Measurements from ENCODE around the gene GANC. TPM values are rescaled to one million over a fixed set of nuclear protein-coding genes. Genes with fewer than 3 reads are reported as not detected.

GANC gene
- total and polyA plus RNA-seq, 2 donors (not counting 1 experiment from before 2014, with no cell fraction given) = 15.1 to 24.6 TPM

DNA sequence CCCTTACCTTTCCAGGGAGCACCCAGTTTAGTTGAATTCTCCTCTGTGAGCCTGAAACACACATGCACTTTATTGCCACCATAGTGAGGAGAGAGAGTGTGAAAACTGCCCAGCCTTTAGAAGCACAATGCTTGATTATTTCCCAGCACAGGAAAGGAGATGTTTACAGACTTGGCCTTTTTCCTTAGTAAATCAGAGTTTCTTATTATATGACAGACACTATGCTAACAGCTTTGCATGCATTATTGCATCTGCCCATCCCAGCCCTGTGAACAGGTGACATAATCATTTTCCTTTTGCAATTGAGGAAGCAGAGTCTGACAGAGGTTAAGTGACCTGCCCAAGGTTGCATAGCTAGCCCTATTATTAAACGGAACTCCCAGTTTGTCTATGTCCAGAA lies 122.8 kb downstream of the GANC start:
- H3K9ac ChIP-seq (ENCODE audit: insufficient read depth, low read length) = no peak overlapping the region
- no peaks in the 10 kb centered on the region for H4K20me1 ChIP-seq (ENCODE audit: control insufficient read depth, extremely low read depth, insufficient read depth, low read length)
- H3K79me2 ChIP-seq (ENCODE audit: control insufficient read depth, insufficient read depth, low read length) = no peaks in the 10 kb centered on the region
- no peak overlapping the region for H3K27ac ChIP-seq (ENCODE audit: insufficient read depth, low read length)
- no peaks in the 10 kb centered on the region for H3K36me3 ChIP-seq (ENCODE audit: control insufficient read depth, insufficient read depth, low read length)
- H3K27me3 ChIP-seq (ENCODE audit: control insufficient read depth, insufficient read depth, low read length) = no peaks in the 10 kb centered on the region
- H3K9me3 ChIP-seq (ENCODE audit: control insufficient read depth, insufficient read depth, low read depth, low read length) = no peaks in the 10 kb centered on the region
- no peak overlapping the region for H3K4me3 ChIP-seq (replicated peaks in 1 of 4; ENCODE audit: control extremely low read depth in 1 of 4, insufficient read depth in 1 of 4, low read depth in 3 of 4, low read length in 4 of 4)
- no peak overlapping the region for H2AFZ ChIP-seq (ENCODE audit: low read length)
- no peak overlapping the region for H3K4me2 ChIP-seq (ENCODE audit: extremely low read depth, insufficient read depth, low read length)
- H3K4me1 ChIP-seq (ENCODE audit: control insufficient read depth, extremely low read depth, insufficient read depth, low read length) = no peaks in the 10 kb centered on the region
- no peak for DNase-seq (ENCODE audit: low read depth in 2 of 2)
- TF ChIP-seq, protein P1, sequence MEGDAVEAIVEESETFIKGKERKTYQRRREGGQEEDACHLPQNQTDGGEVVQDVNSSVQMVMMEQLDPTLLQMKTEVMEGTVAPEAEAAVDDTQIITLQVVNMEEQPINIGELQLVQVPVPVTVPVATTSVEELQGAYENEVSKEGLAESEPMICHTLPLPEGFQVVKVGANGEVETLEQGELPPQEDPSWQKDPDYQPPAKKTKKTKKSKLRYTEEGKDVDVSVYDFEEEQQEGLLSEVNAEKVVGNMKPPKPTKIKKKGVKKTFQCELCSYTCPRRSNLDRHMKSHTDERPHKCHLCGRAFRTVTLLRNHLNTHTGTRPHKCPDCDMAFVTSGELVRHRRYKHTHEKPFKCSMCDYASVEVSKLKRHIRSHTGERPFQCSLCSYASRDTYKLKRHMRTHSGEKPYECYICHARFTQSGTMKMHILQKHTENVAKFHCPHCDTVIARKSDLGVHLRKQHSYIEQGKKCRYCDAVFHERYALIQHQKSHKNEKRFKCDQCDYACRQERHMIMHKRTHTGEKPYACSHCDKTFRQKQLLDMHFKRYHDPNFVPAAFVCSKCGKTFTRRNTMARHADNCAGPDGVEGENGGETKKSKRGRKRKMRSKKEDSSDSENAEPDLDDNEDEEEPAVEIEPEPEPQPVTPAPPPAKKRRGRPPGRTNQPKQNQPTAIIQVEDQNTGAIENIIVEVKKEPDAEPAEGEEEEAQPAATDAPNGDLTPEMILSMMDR (conservative IDR thresholded peaks at IDR 0.05 in 1 of 2, IDR thresholded peaks at IDR 0.05 in 1 of 2; ENCODE audit: low read depth in 1 of 2, low read length in 2 of 2) = no peak
- no peak for TF ChIP-seq EZH2 (IDR thresholded peaks at IDR 0.05; ENCODE audit: low read length, missing control alignments)

DNA sequence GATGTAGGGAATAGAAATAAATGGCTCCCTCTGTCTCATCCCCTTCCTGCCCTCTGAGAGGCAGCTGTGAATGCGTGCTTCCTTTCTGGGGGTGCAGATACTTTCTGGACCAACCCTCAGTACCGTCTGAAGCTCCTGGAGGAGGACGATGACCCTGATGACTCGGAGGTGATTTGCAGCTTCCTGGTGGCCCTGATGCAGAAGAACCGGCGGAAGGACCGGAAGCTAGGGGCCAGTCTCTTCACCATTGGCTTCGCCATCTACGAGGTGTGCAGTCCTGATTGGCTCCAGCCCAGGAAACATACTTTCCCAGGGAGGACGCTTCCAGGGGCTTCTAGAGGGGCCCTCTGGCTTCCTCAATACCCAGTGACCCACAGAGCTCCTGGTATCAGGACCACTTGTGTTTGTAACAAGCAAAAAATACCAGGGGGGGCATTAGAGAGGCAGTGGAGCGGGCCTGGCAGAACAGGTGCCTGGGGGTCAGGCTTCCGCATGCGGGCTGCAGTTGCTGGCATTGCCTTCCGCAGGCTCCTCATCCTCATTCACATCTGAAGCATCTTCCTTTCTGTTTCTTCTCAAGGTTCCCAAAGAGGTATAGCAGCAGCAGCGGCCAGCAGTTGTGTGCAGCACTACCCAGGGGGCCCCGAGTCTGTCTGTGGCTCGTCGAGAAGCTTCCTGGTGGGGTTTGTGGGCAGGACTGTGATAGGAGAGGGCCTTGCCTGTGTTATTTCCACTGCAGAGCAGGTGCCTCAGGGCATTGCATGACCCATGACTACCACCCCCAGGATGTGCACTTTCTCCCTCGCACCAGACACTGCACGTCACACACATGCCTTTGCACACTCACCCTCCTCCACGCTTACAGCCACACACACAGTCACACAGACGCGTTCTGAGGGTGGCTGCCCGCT lies 128.8 kb downstream of the GANC start:
- H3K4me2 ChIP-seq (ENCODE audit: extremely low read depth, insufficient read depth, low read length) = no peak overlapping the region
- H3K4me1 ChIP-seq (ENCODE audit: control insufficient read depth, extremely low read depth, insufficient read depth, low read length) = no peaks in the 10 kb centered on the region
- no peaks in the 10 kb centered on the region for H3K27me3 ChIP-seq (ENCODE audit: control insufficient read depth, insufficient read depth, low read length)
- no peak for DNase-seq (ENCODE audit: low read depth in 2 of 2)
- TF ChIP-seq, protein P1 (conservative IDR thresholded peaks at IDR 0.05 in 1 of 2, IDR thresholded peaks at IDR 0.05 in 1 of 2; ENCODE audit: low read depth in 1 of 2, low read length in 2 of 2) = no peak
- no peak for TF ChIP-seq EZH2 (IDR thresholded peaks at IDR 0.05; ENCODE audit: low read length, missing control alignments)
- no peaks in the 10 kb centered on the region for H4K20me1 ChIP-seq (ENCODE audit: control insufficient read depth, extremely low read depth, insufficient read depth, low read length)
- H3K27ac ChIP-seq (ENCODE audit: insufficient read depth, low read length) = no peak overlapping the region
- no peak overlapping the region for H3K4me3 ChIP-seq (replicated peaks in 1 of 4; ENCODE audit: control extremely low read depth in 1 of 4, insufficient read depth in 1 of 4, low read depth in 3 of 4, low read length in 4 of 4)
- no peaks in the 10 kb centered on the region for H3K79me2 ChIP-seq (ENCODE audit: control insufficient read depth, insufficient read depth, low read length)
- no peaks in the 10 kb centered on the region for H3K36me3 ChIP-seq (ENCODE audit: control insufficient read depth, insufficient read depth, low read length)
- H3K9ac ChIP-seq (ENCODE audit: insufficient read depth, low read length) = no peak overlapping the region
- no peak overlapping the region for H2AFZ ChIP-seq (ENCODE audit: low read length)
- H3K9me3 ChIP-seq (ENCODE audit: control insufficient read depth, insufficient read depth, low read depth, low read length) = no peaks in the 10 kb centered on the region

DNA sequence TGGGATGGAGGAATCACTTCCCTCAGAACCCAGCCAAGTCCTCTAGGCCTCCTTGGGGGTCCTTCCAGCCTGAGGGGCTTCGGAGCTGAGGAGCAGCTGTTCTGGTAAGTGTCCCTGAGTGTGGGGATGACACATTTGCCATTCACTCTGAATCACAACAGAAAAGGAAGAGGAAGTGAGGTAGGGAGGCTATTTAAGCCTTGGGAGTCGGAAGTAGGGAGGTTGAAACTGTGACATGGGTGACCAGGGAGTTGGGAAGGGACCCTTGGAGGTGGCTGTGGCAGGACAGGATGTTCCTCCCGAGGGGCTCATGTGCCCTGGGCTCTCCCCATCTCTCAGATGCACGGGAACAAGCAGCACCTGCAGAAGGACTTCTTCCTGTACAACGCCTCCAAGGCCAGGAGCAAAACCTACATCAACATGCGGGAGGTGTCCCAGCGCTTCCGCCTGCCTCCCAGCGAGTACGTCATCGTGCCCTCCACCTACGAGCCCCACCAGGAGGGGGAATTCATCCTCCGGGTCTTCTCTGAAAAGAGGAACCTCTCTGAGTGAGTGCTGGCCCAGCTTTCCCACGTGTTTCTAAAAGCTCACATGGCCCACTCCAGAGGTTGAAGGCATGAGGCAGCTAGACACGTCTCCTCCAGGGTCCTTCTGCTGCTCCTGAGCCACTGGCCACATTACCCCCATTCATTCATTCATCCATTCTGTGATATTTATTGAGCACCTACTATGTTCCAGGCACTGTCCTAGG lies 129.6 kb downstream of the GANC start:
- Histone ChIP-seq H4K20me1 (ENCODE audit: control insufficient read depth, extremely low read depth, insufficient read depth, low read length) (no peaks in the 10 kb centered on the region), H3K4me3 (replicated peaks in 1 of 4; ENCODE audit: control extremely low read depth in 1 of 4, insufficient read depth in 1 of 4, low read depth in 3 of 4, low read length in 4 of 4) (no peak overlapping the region), H3K36me3 (ENCODE audit: control insufficient read depth, insufficient read depth, low read length) (no peaks in the 10 kb centered on the region), H3K27ac (ENCODE audit: insufficient read depth, low read length) (no peak overlapping the region), H3K27me3 (ENCODE audit: control insufficient read depth, insufficient read depth, low read length) (no peaks in the 10 kb centered on the region), H3K4me2 (ENCODE audit: extremely low read depth, insufficient read depth, low read length) (no peak overlapping the region), H3K9ac (ENCODE audit: insufficient read depth, low read length) (no peak overlapping the region), H3K79me2 (ENCODE audit: control insufficient read depth, insufficient read depth, low read length) (no peaks in the 10 kb centered on the region), H3K4me1 (ENCODE audit: control insufficient read depth, extremely low read depth, insufficient read depth, low read length) (no peaks in the 10 kb centered on the region), H3K9me3 (ENCODE audit: control insufficient read depth, insufficient read depth, low read depth, low read length) (no peaks in the 10 kb centered on the region), H2AFZ (ENCODE audit: low read length) (no peak overlapping the region)
- no peak for DNase-seq (ENCODE audit: low read depth in 2 of 2)
- TF ChIP-seq, protein P1 (conservative IDR thresholded peaks at IDR 0.05 in 1 of 2, IDR thresholded peaks at IDR 0.05 in 1 of 2; ENCODE audit: low read depth in 1 of 2, low read length in 2 of 2) = no peak
- TF ChIP-seq EZH2 (IDR thresholded peaks at IDR 0.05; ENCODE audit: low read length, missing control alignments) = no peak
